HepG2 (cell line): Measurements from ENCODE around the gene CFAP91. TPM values are rescaled to one million over a fixed set of nuclear protein-coding genes. Genes with fewer than 3 reads are reported as not detected.

Source experiments
- BCL6 ChIP-seq: IDR thresholded peaks from 2 replicates; pipeline ENCODE4 v1.6.1; 2016; ENCODE audit warnings: missing genetic modification reagents, missing compliant biosample characterization
- DMAP1 ChIP-seq: IDR thresholded peaks from 2 replicates; pipeline ENCODE4 v1.6.1; 2016
- FOXA3 ChIP-seq: IDR thresholded peaks from 2 replicates; pipeline ENCODE4 v1.6.1; 2016; ENCODE audit warnings: missing genetic modification reagents, missing compliant biosample characterization
- FOXJ3 ChIP-seq: sonication (generic); formaldehyde crosslinking; IDR thresholded peaks from 2 replicates; pipeline ENCODE4 v1.4.0; 2020; ENCODE audit warnings: missing genetic modification reagents, mild to moderate bottlenecking, borderline replicate concordance
- GABPA ChIP-seq, 2 experiments: IDR thresholded peaks; 2 replicates each; pipeline ENCODE4 v1.6.1; 2011 to 2016; ENCODE audit warnings: low read depth in 2 of 2, low read length in 1 of 2, missing biosample characterization in 1 of 2, missing genetic modification characterization in 1 of 2
- PAXIP1 ChIP-seq: sonication (generic); formaldehyde crosslinking; conservative IDR thresholded peaks from 2 replicates; pipeline ENCODE4 v1.4.0; 2020; ENCODE audit warnings: mild to moderate bottlenecking, missing genetic modification reagents, moderate library complexity
- RBFOX2 ChIP-seq: fragments of 200-400 bp; formaldehyde crosslinking; IDR thresholded peaks from 2 replicates; pipeline ENCODE4 v1.6.1; 2017; ENCODE audit warnings: low read depth, mild to moderate bottlenecking, low read length
- RFX5 ChIP-seq: IDR thresholded peaks from 2 replicates; pipeline ENCODE4 v1.6.1; 2011; ENCODE audit warnings: low read depth, low read length, improper control_type of control experiment
- SNAPC2 ChIP-seq: sonication (generic); formaldehyde crosslinking; IDR thresholded peaks from 2 replicates; pipeline ENCODE4 v1.8.1; 2022; ENCODE audit warnings: mild to moderate bottlenecking, missing genetic modification reagents
- SRY ChIP-seq: sonication (generic); formaldehyde crosslinking; IDR thresholded peaks from 2 replicates; pipeline ENCODE4 v1.8.0; 2022; ENCODE audit warnings: mild to moderate bottlenecking, missing genetic modification reagents
- SYNCRIP ChIP-seq: fragments of 200-400 bp; formaldehyde crosslinking; IDR thresholded peaks from 2 replicates; pipeline ENCODE4 v1.6.1; 2018; ENCODE audit warnings: mild to moderate bottlenecking, low read depth, low read length; ENCODE audit not compliant: insufficient read depth
- TMF1 ChIP-seq: sonication (generic); formaldehyde crosslinking; IDR thresholded peaks from 2 replicates; pipeline ENCODE4 v1.8.1; 2022; ENCODE audit warnings: low read depth, missing genetic modification reagents
- U2AF2 ChIP-seq: fragments of 200-400 bp; formaldehyde crosslinking; IDR thresholded peaks from 2 replicates; pipeline ENCODE4 v1.6.1; 2017; ENCODE audit warnings: low read depth, mild to moderate bottlenecking, low read length
- ZFP36L2 ChIP-seq: sonication (generic); formaldehyde crosslinking; IDR thresholded peaks from 2 replicates; pipeline ENCODE4 v1.4.0; 2020; ENCODE audit warnings: missing genetic modification reagents
- ZNF124 ChIP-seq: sonication (generic); formaldehyde crosslinking; IDR thresholded peaks from 2 replicates; pipeline ENCODE4 v1.4.0; 2020; ENCODE audit warnings: missing genetic modification reagents
- ZNF33A ChIP-seq: sonication (generic); formaldehyde crosslinking; IDR thresholded peaks from 2 replicates; pipeline ENCODE4 v1.5.1; 2020; ENCODE audit warnings: missing genetic modification reagents, mild to moderate bottlenecking, moderate library complexity, borderline replicate concordance
- ZNF407 ChIP-seq: sonication (generic); formaldehyde crosslinking; IDR thresholded peaks from one replicate; pipeline ENCODE4 v1.5.1; 2020; ENCODE audit warnings: mild to moderate bottlenecking, missing genetic modification reagents; ENCODE audit errors: not compliant biosample characterization
- ZNF501 ChIP-seq: sonication (generic); formaldehyde crosslinking; IDR thresholded peaks from 2 replicates; pipeline ENCODE4 v1.5.1; 2020; ENCODE audit warnings: mild to moderate bottlenecking, moderate library complexity, missing genetic modification reagents
- polyA plus RNA-seq, 8 experiments: library from polyadenylated mRNA; depleted of rRNA in 3 of 8; stranded (reverse) in 7 of 8; unstranded in 1 of 8; fragments of >200 nt; fragmentation: Illumina TruSeq in 4 of 8; extraction: Trizol in 4 of 8; gene quantifications; 2 replicates each; pipeline versions ENCODE4 v1.2.1 to v1.2.3, GENCODE V29; 2011 to 2016; ENCODE audit warnings: low read depth in 4 of 8, missing spikeins in 1 of 8, mixed read lengths in 1 of 8; ENCODE audit not compliant: insufficient read depth in 1 of 8
- total RNA-seq, 5 experiments: library from RNA; depleted of rRNA; stranded (reverse); fragments of >200 nt; fragmentation: Illumina TruSeq; extraction: Trizol; gene quantifications; 2 replicates each; pipeline ENCODE4 v1.2.3, GENCODE V29; 2016; ENCODE audit warnings: low read depth in 1 of 5

Gene CFAP91
- total and polyA plus RNA-seq, 2 of the 13 experiments (the other 11 are each of a cell fraction or from before 2014, with no cell fraction given), result not detected

- peak; percentile 53 for TF ChIP-seq ZNF407 (CRISPR knock-in tag)
- TF ChIP-seq FOXA3 (CRISPR knock-in tag), result peak; percentile 82
- TF ChIP-seq SRY (CRISPR knock-in tag), result peak; percentile 75; the same call in 1 of the 2 replicates
- TF ChIP-seq DMAP1 (CRISPR knock-in tag), result peak; percentile 87
- peak; percentile 59; the same call in 1 of the 2 replicates for TF ChIP-seq ZNF124 (CRISPR knock-in tag)
- no peak for TF ChIP-seq ZNF33A (CRISPR knock-in tag)
- TF ChIP-seq PAXIP1 (CRISPR knock-in tag), result no peak; the same call in 1 of the 2 replicates
- no peak for TF ChIP-seq TMF1 (CRISPR knock-in tag)
- TF ChIP-seq U2AF2, result no peak
- peak; percentile 79 for TF ChIP-seq GABPA (IDR thresholded peaks at IDR 0.05; ENCODE audit: low read depth, low read length)
- peak; percentile 91 for TF ChIP-seq GABPA (CRISPR knock-in tag; IDR thresholded peaks at IDR 0.05; ENCODE audit: low read depth)
- 0 out of 2 replicates have a peak, but pooled peaks have one; percentile 27 for TF ChIP-seq FOXJ3 (CRISPR knock-in tag)
- TF ChIP-seq RFX5, result no peak
- TF ChIP-seq BCL6, result peak; percentile 13; the same call in 1 of the 2 replicates
- TF ChIP-seq SYNCRIP, result no peak
- peak; percentile 64 for TF ChIP-seq ZNF501 (CRISPR knock-in tag)
- TF ChIP-seq SNAPC2 (CRISPR knock-in tag), result no peak
- peak; percentile 81 for TF ChIP-seq RBFOX2
- TF ChIP-seq ZFP36L2 (CRISPR knock-in tag), result no peak
Observed at GRCh38 chr3:119676771-119677640, 25.8 kb upstream of the CFAP91 start, which contains the start of gene COX17 (continued).
